Middle frontal gyrus (tissue), 1 donor: ENCODE measurements around the gene NLRP14.

Experiments used
- DNase-seq: peaks from one replicate; pipeline ENCODE4 v3.0.0-alpha.2; 2015; ENCODE audit warnings: low spot score; ENCODE audit errors: extremely low spot score

Gene NLRP14

GRCh38 chr11:7020183-7020917 lies at the start of gene NLRP14, which contains the start of gene ZNF214:
TSS of gene NLRP14 (plus strand) at chr11:7020479. CDS start at chr11:7038587, 18,108 bp downstream.
TSS of gene ZNF214 (minus strand) at chr11:7020346. CDS start at chr11:7002835, 17,511 bp downstream.
- peak; percentile 80 for DNase-seq

GRCh38 chr11:6979365-6979764 lies 40.9 kb upstream of the NLRP14 start:
- DNase-seq, result no peak

- no peak for DNase-seq
Observed at GRCh38 chr11:6986487-6986886, 33.8 kb upstream of the NLRP14 start.

GRCh38 chr11:6988506-6988905 lies 31.8 kb upstream of the NLRP14 start:
- DNase-seq, result no peak

GRCh38 chr11:6991227-6991626 lies 29.1 kb upstream of the NLRP14 start:
- no peak for DNase-seq

- no peak for DNase-seq
Observed at GRCh38 chr11:6992026-6992425, 28.3 kb upstream of the NLRP14 start.

- no peak for DNase-seq
Observed at GRCh38 chr11:6992457-6993417, 27.5 kb upstream of the NLRP14 start.

- DNase-seq, result no peak
Observed at GRCh38 chr11:6995703-6996102, 24.6 kb upstream of the NLRP14 start.

GRCh38 chr11:7004482-7004881 lies 15.8 kb upstream of the NLRP14 start:
- no peak for DNase-seq

- no peak for DNase-seq
Observed at GRCh38 chr11:7014118-7014517, 6.2 kb upstream of the NLRP14 start.

GRCh38 chr11:7016011-7016410 lies 4.3 kb upstream of the NLRP14 start:
- no peak for DNase-seq

- DNase-seq, result no peak
Observed at GRCh38 chr11:7019500-7020182, 638 bp upstream of the NLRP14 start.

- no peak for DNase-seq
Observed at GRCh38 chr11:7021318-7021717, 1.0 kb downstream of the NLRP14 start.

- DNase-seq, result no peak
Observed at GRCh38 chr11:7028141-7028540, 7.9 kb downstream of the NLRP14 start.

GRCh38 chr11:7030836-7031235 lies 10.6 kb downstream of the NLRP14 start:
- DNase-seq, result no peak

GRCh38 chr11:7031471-7031871 lies 11.2 kb downstream of the NLRP14 start:
- DNase-seq, result no peak

GRCh38 chr11:7032692-7033091 lies 12.4 kb downstream of the NLRP14 start:
- no peak for DNase-seq

GRCh38 chr11:7034019-7034418 lies 13.7 kb downstream of the NLRP14 start:
- DNase-seq, result no peak

GRCh38 chr11:7046474-7047175 lies 26.3 kb downstream of the NLRP14 start:
- DNase-seq, result no peak

- no peak for DNase-seq
Observed at GRCh38 chr11:7050191-7050590, 29.9 kb downstream of the NLRP14 start.
